NB4 (cell line): Measurements from ENCODE around the gene CLDN2.

ENCODE experiments used
- DNase-seq: peaks from one replicate; pipeline ENCODE4 v3.0.0; 2010; ENCODE audit warnings: low read depth
- H3K4me3 ChIP-seq: one replicate; pipeline ENCODE4 v1.5.1; 2011; ENCODE audit warnings: mild to moderate bottlenecking, low read depth, low read length, moderate library complexity
- CTCF ChIP-seq: IDR thresholded peaks from one replicate; pipeline ENCODE4 v1.5.1; 2012; ENCODE audit warnings: low read depth, low read length
- MAX ChIP-seq: IDR thresholded peaks from 2 replicates; pipeline ENCODE4 v1.6.1; 2011; ENCODE audit warnings: low read depth, low read length
- MYC ChIP-seq: IDR thresholded peaks from 2 replicates; pipeline ENCODE4 v1.6.1; 2011; ENCODE audit warnings: low read depth, low read length
- POLR2A ChIP-seq: IDR thresholded peaks from 2 replicates; pipeline ENCODE4 v1.6.1; 2011; ENCODE audit warnings: mild to moderate bottlenecking; ENCODE audit not compliant: insufficient read length; ENCODE audit errors: extremely low read depth

Gene CLDN2

GRCh38 chrX:106952538-106952937, 32.3 kb downstream of the CLDN2 start:
- DNase-seq, result no peak
- TF ChIP-seq CTCF (no peak), POLR2A (no peak), MYC (no peak), MAX (no peak)
- no peak overlapping the region for H3K4me3 ChIP-seq

- H3K4me3 ChIP-seq, result no peak overlapping the region
- no peak for TF ChIP-seq POLR2A
- TF ChIP-seq CTCF, result peak; percentile 16
- peak; percentile 3 for DNase-seq
These were observed 32.8 kb downstream of the CLDN2 start for GRCh38 chrX:106952988-106953387.

GRCh38 chrX:106954041-106954440, 33.8 kb downstream of the CLDN2 start:
- H3K4me3 ChIP-seq, result no peak overlapping the region

GRCh38 chrX:106955004-106955772, 35.0 kb downstream of the CLDN2 start:
- no peak for DNase-seq
- no peak overlapping the region for H3K4me3 ChIP-seq
- TF ChIP-seq MYC (no peak), CTCF (no peak), MAX (no peak), POLR2A (no peak)

More at GRCh38 chrX:106954041-106954440, 33.8 kb downstream of the CLDN2 start:
- no peak for TF ChIP-seq POLR2A
- TF ChIP-seq CTCF, result no peak
- DNase-seq, result no peak

- no peak for TF ChIP-seq MYC
- TF ChIP-seq MAX, result no peak
- TF ChIP-seq POLR2A, result no peak
- TF ChIP-seq CTCF, result no peak
- no peak overlapping the region for H3K4me3 ChIP-seq
- DNase-seq, result no peak
These were observed 37.7 kb downstream of the CLDN2 start for GRCh38 chrX:106957856-106958255.

GRCh38 chrX:106959901-106960300, 39.7 kb downstream of the CLDN2 start:
- H3K4me3 ChIP-seq, result no peak overlapping the region
- DNase-seq, result peak; percentile 1
- TF ChIP-seq MAX (no peak), POLR2A (no peak), MYC (no peak), CTCF (no peak)
